Measurements from ENCODE around the gene CDK5R1.
"Not testable (repeated sequence)": the region's sequence is repeated elsewhere in the genome, so short reads cannot be mapped to it uniquely, and the experiment has no call there.

The CDK5R1 gene

DNA sequence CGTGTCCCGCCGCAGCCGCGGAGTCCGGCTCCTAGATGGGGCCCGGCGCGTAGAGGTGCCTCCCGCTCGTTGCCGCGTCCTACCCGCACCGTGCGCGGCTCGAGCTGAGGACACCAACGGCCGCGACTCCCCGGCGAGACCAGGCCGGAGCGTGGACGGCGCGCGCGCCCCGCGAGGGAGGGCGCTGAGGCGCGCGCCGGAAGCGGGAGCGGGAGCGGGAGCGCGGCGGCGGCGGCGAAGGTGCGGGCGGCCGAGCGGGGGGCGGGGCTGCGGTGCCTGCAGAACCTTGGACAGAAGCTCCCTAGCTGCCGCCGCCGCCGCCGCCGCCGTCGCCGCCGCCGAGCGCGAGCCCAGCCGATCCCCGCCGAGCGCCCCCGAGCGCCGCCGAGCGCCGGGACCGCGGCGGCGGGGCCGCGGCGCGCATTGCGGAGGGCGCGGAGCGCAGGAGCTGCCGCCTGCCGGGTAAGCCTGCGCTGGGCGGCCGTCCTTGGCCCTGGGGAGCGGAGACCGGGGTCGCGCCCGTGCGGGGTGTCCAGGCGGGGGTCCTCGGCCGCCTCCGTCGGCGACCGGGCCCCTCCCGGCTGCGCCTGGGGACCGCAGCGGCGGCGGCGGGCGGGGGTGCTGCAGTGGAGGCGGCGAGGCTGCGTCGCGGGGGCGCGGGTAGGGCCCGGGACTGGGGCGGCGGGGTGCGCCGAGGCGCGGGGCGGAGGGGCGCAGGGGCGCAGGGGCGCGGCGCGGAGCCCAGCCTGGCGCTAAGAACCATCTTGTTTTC is at the start of gene CDK5R1:
Gene CDK5R1, plus strand, starts transcription at position 293 of the 772 bp plus-strand sequence. CDS start 628 bp downstream, outside the sequence.
- DNase-seq: peak; percentile 69

DNA sequence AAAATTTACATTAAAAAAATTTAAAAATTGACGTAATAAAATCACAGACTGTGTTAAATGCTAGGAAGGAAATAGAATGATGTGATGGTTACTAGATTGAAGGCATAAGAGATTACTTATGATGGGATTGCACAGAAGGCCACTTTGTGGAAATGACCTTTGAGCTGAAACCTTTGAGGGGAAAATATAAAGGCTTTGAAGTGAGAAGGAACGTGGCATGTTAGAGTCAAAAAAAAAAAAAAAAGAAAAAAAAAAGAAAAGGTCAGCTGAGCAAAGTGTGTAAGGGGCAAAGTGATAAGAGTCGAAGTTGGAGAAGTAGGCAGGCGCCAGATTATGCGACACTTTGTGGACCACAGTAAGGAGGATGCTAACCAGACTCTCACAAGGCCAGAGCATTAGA is 46.1 kb upstream of the CDK5R1 start:
- no peak for DNase-seq

DNA sequence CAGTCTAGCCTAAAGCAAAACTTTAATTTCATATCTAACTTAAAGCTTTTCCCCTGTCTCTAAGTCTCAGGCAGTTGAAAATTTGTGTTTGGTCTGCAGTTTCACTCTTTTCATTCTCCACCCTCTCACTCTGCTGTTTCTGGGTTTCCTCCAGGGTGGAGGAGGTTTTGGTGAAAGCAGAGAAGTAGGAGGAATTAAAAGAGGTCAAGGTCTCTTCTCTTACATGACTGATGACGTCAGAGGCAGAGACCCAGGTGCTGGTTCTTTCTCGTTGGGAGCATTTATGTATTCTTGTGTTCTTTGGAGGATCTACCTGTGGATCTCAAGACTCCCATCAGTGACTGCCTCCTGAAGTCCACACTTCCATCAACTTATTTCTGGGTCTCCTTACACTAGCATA is 44.9 kb upstream of the CDK5R1 start:
- DNase-seq: no peak

DNA sequence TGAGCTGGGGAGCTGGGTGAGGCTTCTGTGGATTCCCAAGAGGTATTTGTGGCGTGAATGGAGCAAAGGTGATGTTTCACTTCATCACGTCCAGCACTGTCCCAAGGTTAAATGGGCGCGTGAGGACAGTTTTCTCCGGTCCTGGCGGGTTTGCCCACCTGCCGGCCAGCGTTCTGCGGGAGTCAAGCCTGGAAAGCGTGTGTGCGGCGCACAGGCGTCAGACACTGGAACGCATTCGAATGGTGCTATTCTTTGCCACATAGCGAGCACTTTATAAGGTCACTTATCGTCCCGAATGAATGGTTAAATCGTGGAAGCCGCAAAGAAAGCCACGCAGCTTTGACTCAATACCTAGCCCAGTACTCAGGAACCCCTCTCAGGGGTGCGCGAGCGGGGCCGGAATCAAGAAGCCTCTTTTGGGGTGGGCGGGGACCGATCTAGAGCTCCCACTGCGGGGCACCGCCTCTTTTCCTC is 42.9 kb upstream of the CDK5R1 start:
- peak; percentile 7 for DNase-seq

DNA sequence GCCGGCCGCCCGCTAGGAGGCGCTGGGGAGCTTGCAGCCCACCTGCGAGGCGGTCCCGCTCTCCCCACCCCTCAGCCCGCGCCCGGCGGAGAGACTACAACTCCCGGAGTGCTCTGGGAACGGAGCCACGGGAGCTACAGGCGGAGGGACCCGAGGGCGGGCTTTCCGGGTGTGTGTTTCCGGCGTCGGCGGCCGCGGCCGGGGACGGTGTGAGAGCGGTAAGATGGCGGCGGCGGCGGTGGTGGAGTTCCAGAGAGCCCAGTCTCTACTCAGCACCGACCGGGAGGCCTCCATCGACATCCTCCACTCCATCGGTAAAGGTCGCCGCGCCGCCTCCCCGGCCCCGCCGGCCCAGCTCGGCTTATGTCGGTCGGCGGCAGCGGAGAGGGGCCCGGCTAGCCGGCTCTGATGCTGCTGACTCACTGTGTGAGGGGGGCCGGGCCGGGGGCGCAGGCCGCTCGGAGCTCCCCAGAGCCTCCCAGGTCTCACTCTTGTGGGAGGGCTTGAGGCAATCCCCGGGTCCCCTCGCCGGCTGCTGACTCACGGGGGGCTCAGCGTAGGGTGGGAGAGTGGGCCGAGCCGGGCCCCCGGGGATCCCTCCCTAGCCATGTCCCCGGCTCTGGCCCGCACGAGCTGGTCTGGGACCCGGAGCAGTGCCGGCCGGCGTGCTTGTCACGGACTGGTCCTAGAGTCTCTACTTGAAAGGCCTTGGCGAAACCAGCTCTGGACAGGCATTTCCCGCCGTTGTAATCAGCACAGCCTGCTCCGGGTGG is 42.3 kb upstream of the CDK5R1 start, which contains the start of gene PSMD11:
Gene PSMD11, plus strand, starts transcription at position 210 of the 773 bp plus-strand sequence. Its CDS starts 14 bp downstream, at position 224.
- peak; percentile 99 for DNase-seq

DNA sequence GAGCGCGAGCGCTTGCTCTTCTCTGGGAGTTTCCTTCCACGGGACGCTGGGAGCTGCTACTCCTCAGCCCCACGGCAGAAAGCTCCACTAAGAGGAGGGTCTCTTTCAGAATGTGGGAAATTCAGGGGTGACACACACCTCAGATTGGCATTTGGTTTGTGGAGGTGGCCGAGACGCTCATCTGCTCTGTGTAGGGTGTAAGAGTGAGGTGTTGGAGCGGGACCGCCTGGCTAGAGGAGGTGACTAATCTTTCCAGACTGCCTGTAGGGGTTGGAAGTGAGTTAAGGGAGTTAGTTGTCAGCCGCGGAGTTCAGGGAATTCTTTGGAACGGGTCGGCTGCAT is 41.7 kb upstream of the CDK5R1 start:
- peak; percentile 56 for DNase-seq

DNA sequence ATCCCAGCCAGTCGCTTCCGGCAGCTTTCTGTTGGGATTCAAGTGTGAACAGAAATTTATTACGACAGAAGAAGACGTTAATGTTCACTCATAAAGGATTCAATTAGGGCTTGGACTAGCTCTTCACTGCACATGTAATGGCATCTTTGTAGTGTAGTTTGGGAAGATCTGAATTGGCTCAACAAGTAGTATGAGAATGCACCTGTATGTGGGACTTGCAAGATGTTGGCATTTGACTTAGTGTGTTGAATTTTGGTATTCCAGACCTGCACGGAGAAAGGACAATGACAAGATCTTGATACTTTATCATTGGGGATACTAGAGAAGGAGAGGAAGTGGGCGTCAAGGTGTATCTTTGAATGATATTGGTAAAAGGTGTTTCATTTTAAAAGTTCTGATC is 41.3 kb upstream of the CDK5R1 start:
- no peak for DNase-seq

DNA sequence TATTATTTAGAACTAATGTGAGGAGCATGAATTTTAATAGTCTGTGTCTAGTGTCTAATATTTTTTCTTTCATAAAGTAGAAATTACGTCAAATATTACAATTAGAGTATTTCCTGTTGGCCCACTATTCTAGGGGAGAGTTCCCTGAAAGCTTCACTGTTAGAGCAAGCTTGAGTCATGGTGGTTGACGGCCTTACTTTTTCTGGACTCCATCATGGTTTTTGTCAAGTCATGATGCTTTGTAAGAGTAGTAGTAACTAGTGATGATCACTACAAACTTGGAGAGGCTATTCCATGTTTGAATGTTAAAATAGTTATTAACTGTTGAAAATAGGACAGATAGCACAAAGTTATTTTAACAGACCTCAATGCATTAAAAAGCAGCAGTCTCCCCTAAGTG is 40.8 kb upstream of the CDK5R1 start:
- DNase-seq: no peak

DNA sequence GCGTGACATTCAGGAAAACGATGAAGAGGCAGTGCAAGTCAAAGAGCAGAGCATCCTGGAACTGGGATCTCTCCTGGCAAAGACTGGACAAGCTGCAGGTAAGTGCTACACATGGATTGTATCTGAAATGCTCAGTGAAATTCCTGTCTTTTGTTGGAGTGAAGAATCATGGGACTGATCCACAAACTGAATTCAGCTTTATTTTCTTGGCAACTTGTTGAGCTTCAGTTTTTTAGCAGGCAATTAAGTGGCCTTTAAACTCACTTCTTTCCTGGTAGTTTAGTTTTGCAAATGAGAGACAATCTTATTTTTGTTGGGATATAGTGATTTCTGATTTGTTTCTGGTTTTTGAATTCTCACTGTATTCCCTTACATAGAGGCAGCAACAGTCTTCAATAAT is 39.8 kb upstream of the CDK5R1 start:
- no peak for DNase-seq

DNA sequence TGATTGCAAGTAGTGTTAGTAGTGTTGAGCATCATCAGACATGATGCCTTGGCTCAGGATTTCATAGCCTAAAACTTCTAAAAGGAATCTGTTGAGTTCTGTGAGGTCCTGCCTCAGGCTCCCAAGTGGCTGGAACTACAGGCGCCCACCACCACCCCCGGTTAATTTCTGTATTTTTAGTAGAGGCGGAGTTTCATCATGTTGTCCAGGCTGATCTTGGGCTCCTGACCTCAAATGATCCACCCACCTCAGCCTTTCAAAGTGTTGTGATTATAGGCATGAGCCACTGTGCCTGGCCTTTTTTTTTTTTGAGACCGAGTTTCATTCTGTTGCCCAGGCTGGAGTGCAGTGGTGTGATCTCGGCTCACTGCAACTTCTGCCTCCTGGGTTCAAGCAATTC is 36.8 kb upstream of the CDK5R1 start:
- no peak for DNase-seq

DNA sequence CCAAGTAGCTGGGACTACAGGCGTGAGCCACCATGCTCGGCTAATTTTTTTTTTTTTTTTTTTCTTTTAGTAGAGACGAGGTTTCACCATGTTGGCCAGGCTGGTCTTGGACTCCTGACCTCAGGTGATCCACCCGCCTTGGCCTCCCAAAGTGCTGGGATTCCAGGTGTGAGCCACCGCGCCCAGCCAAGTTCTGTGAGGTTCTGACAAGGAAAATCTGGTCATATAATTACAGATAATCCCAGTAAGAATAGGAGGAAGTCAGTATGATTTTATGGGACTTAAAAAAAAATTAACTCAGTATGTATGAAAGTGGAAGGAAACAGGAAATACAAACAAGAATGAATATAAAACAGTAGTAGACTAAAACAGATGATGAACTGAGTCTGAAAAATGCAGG is 36.4 kb upstream of the CDK5R1 start:
- not testable (repeated sequence) for DNase-seq

DNA sequence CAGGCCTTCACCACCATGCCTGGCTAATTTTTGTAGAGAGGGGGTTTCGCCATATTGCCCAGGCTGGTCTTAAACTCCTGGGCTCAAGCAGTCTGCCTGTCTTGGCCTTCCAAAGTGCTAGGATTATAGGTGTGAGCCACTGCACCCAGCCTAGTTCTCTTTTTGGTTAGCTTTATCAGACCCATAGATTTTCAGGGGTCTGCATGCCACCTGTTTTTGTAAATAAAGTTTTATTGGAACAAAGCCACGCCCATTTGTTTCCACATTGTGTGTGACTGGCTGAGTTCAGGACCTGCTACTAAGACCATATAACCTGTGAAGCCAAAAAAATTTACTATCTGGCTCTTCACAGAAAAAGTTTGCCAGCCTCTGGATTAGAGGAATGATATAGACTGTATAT is 34.9 kb upstream of the CDK5R1 start:
- DNase-seq: no peak

DNA sequence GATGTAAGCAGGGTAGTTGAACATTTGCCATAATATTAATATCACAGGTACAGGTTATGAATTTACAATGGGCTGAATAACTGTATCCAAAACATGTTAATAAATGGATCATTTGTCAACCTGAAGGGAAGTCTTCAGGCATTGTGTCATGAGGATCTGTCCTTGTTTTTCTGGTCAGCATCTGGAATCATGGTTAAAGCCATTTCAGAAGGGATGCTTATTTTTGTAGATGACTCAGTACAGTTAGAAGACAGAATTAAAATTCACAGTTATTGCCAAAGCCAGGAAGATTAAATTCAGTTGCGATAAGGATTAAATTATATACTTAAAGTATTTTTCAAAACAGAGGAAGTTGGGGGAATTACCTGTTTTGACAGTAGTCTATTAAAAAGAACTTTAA is 34.5 kb upstream of the CDK5R1 start:
- no peak for DNase-seq

DNA sequence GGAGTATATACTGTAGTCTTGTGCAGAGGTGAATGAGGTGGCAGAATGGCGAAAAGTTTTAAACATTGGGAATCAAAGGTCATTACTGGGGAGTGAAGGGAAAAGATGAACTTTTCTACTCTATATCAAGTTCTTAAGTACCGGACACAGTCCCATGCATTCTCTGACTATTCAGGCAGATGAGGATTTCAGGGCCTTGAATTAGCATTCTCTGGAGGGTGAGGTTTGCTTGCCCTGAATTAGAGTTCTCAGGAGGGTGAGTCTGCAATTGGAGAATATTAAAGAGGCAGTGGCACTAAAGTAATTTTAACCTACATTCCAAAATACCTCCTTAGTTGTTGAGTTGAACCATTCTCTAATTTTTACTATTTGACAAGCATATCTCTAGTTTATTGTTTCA is 33.4 kb upstream of the CDK5R1 start:
- no peak for DNase-seq

DNA sequence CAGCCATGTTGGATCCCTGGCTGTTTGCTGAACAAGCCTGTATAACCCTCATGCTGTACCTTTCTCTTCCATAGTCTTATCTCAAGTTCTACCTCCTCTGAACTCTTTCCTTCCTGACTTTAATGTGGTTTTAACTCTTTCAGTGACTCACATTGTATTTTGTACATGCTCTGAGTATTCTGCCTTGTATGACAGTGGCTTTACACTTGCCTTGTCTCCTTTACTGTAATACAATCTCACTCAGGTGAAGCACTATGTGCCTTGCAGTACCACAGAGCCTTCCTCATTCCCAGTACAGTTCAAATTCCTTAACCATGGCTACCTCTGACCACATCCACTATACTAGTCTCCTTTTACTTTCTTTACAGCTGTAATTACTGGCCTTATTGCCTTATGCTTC is 28.4 kb upstream of the CDK5R1 start:
- DNase-seq: no peak

DNA sequence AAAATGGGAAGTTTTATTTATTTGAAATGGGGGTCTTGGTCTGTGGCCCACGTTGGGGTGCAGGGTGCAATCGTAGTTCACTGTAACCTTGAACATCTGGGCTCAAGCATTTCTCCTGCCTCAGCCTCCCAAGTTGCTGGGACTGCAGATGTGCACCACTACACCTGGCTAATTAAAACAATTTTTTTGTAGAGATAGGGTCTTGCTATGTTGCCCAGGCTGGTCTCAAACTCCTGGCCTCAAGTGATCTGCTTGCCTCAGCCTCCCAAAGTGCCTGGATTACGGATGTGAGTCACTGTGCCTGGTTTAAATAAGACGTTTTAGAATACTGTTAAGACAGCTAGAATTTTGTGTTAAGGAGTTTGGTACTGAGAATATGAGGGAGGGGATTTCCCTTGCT is 26.7 kb upstream of the CDK5R1 start:
- no peak for DNase-seq

DNA sequence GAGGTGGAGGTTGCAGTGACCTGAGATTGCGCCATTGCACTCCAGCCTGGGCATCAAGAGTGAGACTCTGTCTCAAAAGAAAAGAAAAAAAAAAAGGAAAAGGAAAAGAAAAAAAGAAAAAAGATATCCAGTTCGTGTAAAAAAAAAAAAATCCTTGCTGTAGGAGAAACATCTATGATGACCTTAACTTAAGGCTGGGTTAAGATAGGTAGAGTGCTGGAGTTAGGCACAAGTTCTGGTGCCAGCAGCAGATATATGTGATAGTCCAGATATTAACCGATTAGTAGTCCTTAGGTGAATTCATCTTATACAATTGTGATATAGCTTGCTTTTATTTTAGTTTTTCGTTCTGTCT is 25.3 kb upstream of the CDK5R1 start:
- DNase-seq: no peak

DNA sequence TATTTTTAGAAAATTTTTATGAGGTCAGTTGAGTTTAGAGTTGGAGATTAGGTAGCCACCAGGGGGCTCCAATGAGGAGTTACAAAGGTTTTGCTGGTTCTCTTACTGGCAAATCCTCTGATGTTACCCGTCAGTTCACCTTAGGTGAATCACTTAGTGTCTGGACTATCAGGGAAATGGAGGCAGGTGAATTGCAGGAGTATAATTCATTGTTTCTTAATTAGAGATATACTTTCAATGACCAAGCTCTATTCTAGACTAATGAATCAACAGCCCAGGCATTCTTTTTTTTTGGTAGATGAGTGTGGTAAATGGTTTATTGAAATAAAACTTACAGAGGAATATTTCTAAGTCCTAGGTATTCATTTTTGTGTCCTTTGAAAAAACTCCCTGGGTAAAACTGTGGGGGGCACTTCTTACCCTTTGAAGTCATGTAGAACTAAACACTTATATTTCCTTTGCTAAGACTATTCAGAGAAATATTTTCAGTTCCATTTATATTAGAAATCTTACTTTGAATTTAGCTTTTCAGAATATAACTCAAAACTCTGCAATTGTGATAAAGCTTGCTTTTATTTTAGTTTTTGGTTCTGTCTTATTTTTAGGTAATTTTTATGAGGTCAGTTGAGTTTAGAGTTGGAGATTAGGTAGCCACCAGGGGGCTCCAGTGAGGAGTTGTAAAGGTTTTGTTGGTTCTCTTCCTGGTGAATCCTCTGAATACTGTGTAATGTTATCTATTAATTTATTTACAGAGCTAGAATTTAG is 24.8 kb upstream of the CDK5R1 start:
- peak; percentile 76 for DNase-seq

DNA sequence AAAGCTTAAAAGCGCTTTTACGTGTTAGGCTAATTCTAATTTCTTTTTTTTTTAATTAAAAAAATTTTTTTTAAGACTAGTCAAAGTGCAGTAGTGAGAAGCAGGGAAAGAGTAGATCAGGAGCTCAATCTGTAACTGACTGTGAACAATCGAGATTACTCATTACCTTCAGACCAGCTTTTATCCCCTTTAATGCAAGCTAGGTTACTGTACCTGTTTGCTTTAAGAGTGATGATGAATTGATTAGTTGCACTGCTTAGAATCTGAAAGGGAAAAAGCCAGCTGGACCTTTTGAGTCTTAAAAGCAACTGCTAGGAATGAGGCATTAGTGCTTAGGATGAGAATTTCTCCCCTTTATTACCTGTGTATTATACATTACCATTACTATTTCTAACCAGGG is 23.5 kb upstream of the CDK5R1 start:
- no peak for DNase-seq

DNA sequence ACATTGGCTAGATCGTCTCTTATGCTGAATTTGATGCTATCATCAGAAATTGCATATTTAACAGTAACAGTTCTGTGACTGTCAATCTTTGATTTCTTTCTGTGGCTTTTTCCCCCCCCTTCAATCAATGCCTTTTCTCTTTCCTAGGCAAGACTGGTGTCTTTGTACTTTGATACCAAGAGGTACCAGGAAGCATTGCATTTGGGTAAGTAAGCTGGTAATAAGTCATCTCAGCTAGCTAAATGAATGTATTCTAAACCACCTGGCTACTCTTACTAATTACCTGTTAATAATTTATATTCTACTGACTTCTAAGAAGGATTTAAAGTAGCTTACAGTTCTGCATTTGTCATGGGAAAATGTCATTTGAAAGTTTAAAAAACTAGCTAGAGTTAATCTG is 22.4 kb upstream of the CDK5R1 start:
- no peak for DNase-seq

DNA sequence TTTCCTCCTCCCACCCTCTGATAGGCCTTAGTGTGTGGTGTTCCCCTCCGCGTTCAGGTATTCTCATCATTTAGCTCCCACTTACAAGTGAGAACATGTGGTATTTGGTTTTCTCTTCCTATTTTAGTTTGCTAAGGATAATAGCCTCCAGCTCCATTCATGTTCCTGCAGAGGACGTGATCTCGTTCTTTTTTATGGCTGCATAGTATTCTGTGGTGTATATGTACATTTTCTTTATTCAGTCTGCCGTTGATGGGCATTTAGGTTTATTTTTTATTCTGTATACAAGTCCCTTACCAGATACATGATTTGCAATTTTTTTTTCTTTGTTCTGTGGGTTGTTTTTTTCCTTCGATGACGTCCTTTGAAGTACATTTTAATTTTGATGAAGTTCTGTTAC is 18.8 kb upstream of the CDK5R1 start:
- no peak for DNase-seq

DNA sequence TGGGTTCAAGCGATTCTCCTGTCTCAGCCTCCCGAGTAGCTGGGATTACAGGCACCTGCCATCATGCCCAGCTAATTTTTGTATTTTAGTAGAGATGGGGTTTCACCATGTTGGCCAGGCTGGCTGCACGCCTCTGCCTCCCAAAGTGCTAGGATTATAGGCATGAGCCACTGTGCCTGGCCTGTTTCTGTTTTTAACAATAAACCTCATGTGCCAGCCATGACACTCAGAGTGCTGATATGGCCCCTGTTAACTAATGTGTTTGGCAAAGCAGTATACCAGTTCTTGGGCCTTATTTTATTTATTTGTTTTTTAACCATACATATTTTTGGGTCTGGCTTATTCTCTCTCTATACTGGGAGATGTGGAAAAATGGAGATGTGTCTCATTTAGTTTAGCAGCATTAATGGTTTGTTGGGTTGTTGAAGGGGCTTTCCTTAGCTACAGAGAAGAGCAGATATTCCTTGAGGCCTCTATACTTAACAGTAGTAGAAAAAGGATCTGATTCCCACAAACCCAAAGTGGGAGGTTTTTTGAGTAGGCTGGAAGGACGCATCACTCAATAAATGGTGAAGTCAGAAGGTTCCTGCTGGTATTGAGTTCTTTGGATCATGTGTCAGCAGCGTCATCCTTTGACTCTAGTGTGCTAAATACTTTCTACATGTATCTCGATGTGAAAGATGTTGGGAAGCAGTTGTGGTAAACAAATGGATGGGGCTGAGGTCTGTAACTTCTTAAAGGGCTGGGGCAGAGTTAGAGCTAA is 16.2 kb upstream of the CDK5R1 start:
- DNase-seq: no peak

DNA sequence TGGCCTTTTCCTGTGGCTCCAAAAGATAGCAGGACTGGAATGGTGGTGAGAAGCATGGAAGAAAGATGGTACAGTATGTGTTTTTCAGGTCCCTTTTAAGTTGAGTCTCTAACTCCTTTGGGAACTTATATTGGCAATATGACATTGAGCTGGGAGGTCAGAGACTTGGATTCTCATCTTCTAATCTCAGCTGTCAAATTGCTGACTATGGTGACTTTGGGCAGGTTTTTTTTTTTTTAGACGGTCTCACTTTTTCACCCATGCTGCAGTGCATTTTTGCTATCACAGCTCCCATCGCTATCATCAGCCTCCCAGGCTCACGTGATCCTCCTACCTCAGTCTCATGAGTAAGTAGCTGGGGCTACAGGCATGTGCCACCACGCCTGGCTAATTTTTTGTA is 15.1 kb upstream of the CDK5R1 start:
- no peak for DNase-seq

Measured in stimulated activated CD4-positive, alpha-beta T cell treated with anti-CD3 and anti-CD28 coated beads, Interleukin-4, amount 100 ng/mL, for 24 hours (primary cell).